ENCODE measurements around the gene PPP1R14C.

The PPP1R14C gene

GRCh38 chr6:150175586-150176151 is 32.8 kb downstream of the PPP1R14C start:
- Histone ChIP-seq H2BK12ac (ENCODE audit: low read length) (no peak overlapping the region), H3K9me3 (ENCODE audit: insufficient read depth, low read depth, low read length) (no peaks in the 10 kb centered on the region), H3K23ac (ENCODE audit: low read length) (no peak overlapping the region), H2AK5ac (ENCODE audit: low read length) (no peak overlapping the region), H3K4me3 (ENCODE audit: low read depth, low read length) (no peak overlapping the region), H3K27me3 (ENCODE audit: insufficient read depth, low read length) (no peaks in the 10 kb centered on the region), H3K9ac (ENCODE audit: low read length) (no peak overlapping the region), H4K91ac (ENCODE audit: low read depth, low read length) (no peak overlapping the region), H4K8ac (ENCODE audit: low read depth, low read length) (no peak overlapping the region), H3K4ac (ENCODE audit: low read depth, low read length) (no peak overlapping the region), H4K12ac (ENCODE audit: low read depth, low read length) (no peak overlapping the region), H2BK120ac (ENCODE audit: insufficient read depth, low read length, poor library complexity) (no peak overlapping the region), H3K4me1 (ENCODE audit: control insufficient read depth in 1 of 2, insufficient read depth in 2 of 2, low read length in 2 of 2) (peaks cover 10 to 12% of the 10 kb centered on the region in 2 experiments), H3K18ac (ENCODE audit: low read length) (no peak overlapping the region), H3K27ac (ENCODE audit: low read depth, low read length) (no peak overlapping the region), H2AFZ (ENCODE audit: insufficient read depth, low read length, poor library complexity) (no peak overlapping the region), H2BK5ac (ENCODE audit: low read depth, low read length, poor library complexity) (no peak overlapping the region), H3K79me2 (ENCODE audit: control insufficient read depth, insufficient read depth, low read length, poor library complexity) (no peaks in the 10 kb centered on the region), H3K79me1 (ENCODE audit: low read length) (no peaks in the 10 kb centered on the region), H3K14ac (ENCODE audit: low read length) (no peak overlapping the region), H3K36me3 (ENCODE audit: control insufficient read depth in 1 of 2, insufficient read depth in 2 of 2, low read length in 2 of 2) (no peaks in the 10 kb centered on the region), H3K4me2 (ENCODE audit: low read length) (no peak overlapping the region)
- WGBS (ENCODE audit: extremely low coverage, insufficient coverage, insufficient read length): no CpG with 5 or more reads among the region's 4 CpGs
- no peak for DNase-seq

- H4K8ac ChIP-seq (ENCODE audit: low read depth, low read length): no peak overlapping the region
- no peaks in the 10 kb centered on the region for H3K9me3 ChIP-seq (ENCODE audit: insufficient read depth, low read depth, low read length)
- H3K4ac ChIP-seq (ENCODE audit: low read depth, low read length): no peak overlapping the region
- no peak overlapping the region for H4K91ac ChIP-seq (ENCODE audit: low read depth, low read length)
- H3K14ac ChIP-seq (ENCODE audit: low read length): no peak overlapping the region
- no peak overlapping the region for H2AK5ac ChIP-seq (ENCODE audit: low read length)
- H2BK5ac ChIP-seq (ENCODE audit: low read depth, low read length, poor library complexity): no peak overlapping the region
- peaks cover 10 to 12% of the 10 kb centered on the region in 2 experiments for H3K4me1 ChIP-seq (ENCODE audit: control insufficient read depth in 1 of 2, insufficient read depth in 2 of 2, low read length in 2 of 2)
- no peak overlapping the region for H3K9ac ChIP-seq (ENCODE audit: low read length)
- H3K27ac ChIP-seq (ENCODE audit: low read depth, low read length): no peak overlapping the region
- H4K12ac ChIP-seq (ENCODE audit: low read depth, low read length): no peak overlapping the region
- no peak overlapping the region for H3K23ac ChIP-seq (ENCODE audit: low read length)
- no peak overlapping the region for H2BK12ac ChIP-seq (ENCODE audit: low read length)
- no peak overlapping the region for H3K4me3 ChIP-seq (ENCODE audit: low read depth, low read length)
- DNase-seq: no peak
- H3K27me3 ChIP-seq (ENCODE audit: insufficient read depth, low read length): no peaks in the 10 kb centered on the region
- no CpG with 5 or more reads among the region's 8 CpGs for WGBS (ENCODE audit: extremely low coverage, insufficient coverage, insufficient read length)
- H3K79me1 ChIP-seq (ENCODE audit: low read length): no peaks in the 10 kb centered on the region
- H3K36me3 ChIP-seq (ENCODE audit: control insufficient read depth in 1 of 2, insufficient read depth in 2 of 2, low read length in 2 of 2): no peaks in the 10 kb centered on the region
- no peak overlapping the region for H3K18ac ChIP-seq (ENCODE audit: low read length)
- no peak overlapping the region for H3K4me2 ChIP-seq (ENCODE audit: low read length)
- H3K79me2 ChIP-seq (ENCODE audit: control insufficient read depth, insufficient read depth, low read length, poor library complexity): no peaks in the 10 kb centered on the region
- no peak overlapping the region for H2BK120ac ChIP-seq (ENCODE audit: insufficient read depth, low read length, poor library complexity)
- H2AFZ ChIP-seq (ENCODE audit: insufficient read depth, low read length, poor library complexity): no peak overlapping the region
Observed at GRCh38 chr6:150176152-150176551, 33.3 kb downstream of the PPP1R14C start.

- Histone ChIP-seq H2BK5ac (ENCODE audit: low read depth, low read length, poor library complexity) (no peak overlapping the region), H3K4me1 (ENCODE audit: control insufficient read depth in 1 of 2, insufficient read depth in 2 of 2, low read length in 2 of 2) (peaks cover 10 to 12% of the 10 kb centered on the region in 2 experiments), H3K79me2 (ENCODE audit: control insufficient read depth, insufficient read depth, low read length, poor library complexity) (no peaks in the 10 kb centered on the region), H2BK120ac (ENCODE audit: insufficient read depth, low read length, poor library complexity) (no peak overlapping the region), H2AK5ac (ENCODE audit: low read length) (no peak overlapping the region), H4K91ac (ENCODE audit: low read depth, low read length) (no peak overlapping the region), H3K27ac (ENCODE audit: low read depth, low read length) (no peak overlapping the region), H4K12ac (ENCODE audit: low read depth, low read length) (no peak overlapping the region), H4K8ac (ENCODE audit: low read depth, low read length) (no peak overlapping the region), H3K36me3 (ENCODE audit: control insufficient read depth in 1 of 2, insufficient read depth in 2 of 2, low read length in 2 of 2) (no peaks in the 10 kb centered on the region), H3K14ac (ENCODE audit: low read length) (no peak overlapping the region), H3K4me2 (ENCODE audit: low read length) (no peak overlapping the region), H3K4me3 (ENCODE audit: low read depth, low read length) (no peak overlapping the region), H3K9me3 (ENCODE audit: insufficient read depth, low read depth, low read length) (no peaks in the 10 kb centered on the region), H3K9ac (ENCODE audit: low read length) (no peak overlapping the region), H3K18ac (ENCODE audit: low read length) (no peak overlapping the region), H3K4ac (ENCODE audit: low read depth, low read length) (no peak overlapping the region), H2BK12ac (ENCODE audit: low read length) (no peak overlapping the region), H3K79me1 (ENCODE audit: low read length) (no peaks in the 10 kb centered on the region), H3K27me3 (ENCODE audit: insufficient read depth, low read length) (no peaks in the 10 kb centered on the region), H3K23ac (ENCODE audit: low read length) (no peak overlapping the region), H2AFZ (ENCODE audit: insufficient read depth, low read length, poor library complexity) (no peak overlapping the region)
- no CpG with 5 or more reads among the region's 8 CpGs for WGBS (ENCODE audit: extremely low coverage, insufficient coverage, insufficient read length)
- no peak for DNase-seq
Observed at GRCh38 chr6:150176659-150177058, 33.8 kb downstream of the PPP1R14C start.

- WGBS (ENCODE audit: extremely low coverage, insufficient coverage, insufficient read length): no CpG with 5 or more reads among the region's 11 CpGs
- H3K79me1 ChIP-seq (ENCODE audit: low read length): no peaks in the 10 kb centered on the region
- no peak overlapping the region for H3K27ac ChIP-seq (ENCODE audit: low read depth, low read length)
- H3K4ac ChIP-seq (ENCODE audit: low read depth, low read length): no peak overlapping the region
- no peak overlapping the region for H3K9ac ChIP-seq (ENCODE audit: low read length)
- H3K4me3 ChIP-seq (ENCODE audit: low read depth, low read length): no peak overlapping the region
- H2BK5ac ChIP-seq (ENCODE audit: low read depth, low read length, poor library complexity): no peak overlapping the region
- no peak overlapping the region for H2AK5ac ChIP-seq (ENCODE audit: low read length)
- no peak overlapping the region for H4K12ac ChIP-seq (ENCODE audit: low read depth, low read length)
- no peaks in the 10 kb centered on the region for H3K79me2 ChIP-seq (ENCODE audit: control insufficient read depth, insufficient read depth, low read length, poor library complexity)
- no peak overlapping the region for H4K91ac ChIP-seq (ENCODE audit: low read depth, low read length)
- no peak overlapping the region for H3K18ac ChIP-seq (ENCODE audit: low read length)
- no peak overlapping the region for H3K4me2 ChIP-seq (ENCODE audit: low read length)
- H3K14ac ChIP-seq (ENCODE audit: low read length): no peak overlapping the region
- no peak for DNase-seq
- H3K4me1 ChIP-seq (ENCODE audit: control insufficient read depth in 1 of 2, insufficient read depth in 2 of 2, low read length in 2 of 2): peaks cover 10 to 12% of the 10 kb centered on the region in 2 experiments
- peak overlapping the region; percentile 11 for H2BK120ac ChIP-seq (ENCODE audit: insufficient read depth, low read length, poor library complexity)
- H2BK12ac ChIP-seq (ENCODE audit: low read length): no peak overlapping the region
- no peak overlapping the region for H3K23ac ChIP-seq (ENCODE audit: low read length)
- no peak overlapping the region for H4K8ac ChIP-seq (ENCODE audit: low read depth, low read length)
- no peaks in the 10 kb centered on the region for H3K9me3 ChIP-seq (ENCODE audit: insufficient read depth, low read depth, low read length)
- H3K36me3 ChIP-seq (ENCODE audit: control insufficient read depth in 1 of 2, insufficient read depth in 2 of 2, low read length in 2 of 2): no peaks in the 10 kb centered on the region
- no peak overlapping the region for H2AFZ ChIP-seq (ENCODE audit: insufficient read depth, low read length, poor library complexity)
- H3K27me3 ChIP-seq (ENCODE audit: insufficient read depth, low read length): no peaks in the 10 kb centered on the region
Observed at GRCh38 chr6:150177259-150177951, 34.6 kb downstream of the PPP1R14C start.
